ENCODE results near the gene RND2. TPM values are rescaled to one million over a fixed set of nuclear protein-coding genes. Genes with fewer than 3 reads are reported as not detected.

RND2 gene
- total RNA-seq, 4 donors from 2014 or later, result 0.79 to 2.1 (median 1.8) TPM

DNA sequence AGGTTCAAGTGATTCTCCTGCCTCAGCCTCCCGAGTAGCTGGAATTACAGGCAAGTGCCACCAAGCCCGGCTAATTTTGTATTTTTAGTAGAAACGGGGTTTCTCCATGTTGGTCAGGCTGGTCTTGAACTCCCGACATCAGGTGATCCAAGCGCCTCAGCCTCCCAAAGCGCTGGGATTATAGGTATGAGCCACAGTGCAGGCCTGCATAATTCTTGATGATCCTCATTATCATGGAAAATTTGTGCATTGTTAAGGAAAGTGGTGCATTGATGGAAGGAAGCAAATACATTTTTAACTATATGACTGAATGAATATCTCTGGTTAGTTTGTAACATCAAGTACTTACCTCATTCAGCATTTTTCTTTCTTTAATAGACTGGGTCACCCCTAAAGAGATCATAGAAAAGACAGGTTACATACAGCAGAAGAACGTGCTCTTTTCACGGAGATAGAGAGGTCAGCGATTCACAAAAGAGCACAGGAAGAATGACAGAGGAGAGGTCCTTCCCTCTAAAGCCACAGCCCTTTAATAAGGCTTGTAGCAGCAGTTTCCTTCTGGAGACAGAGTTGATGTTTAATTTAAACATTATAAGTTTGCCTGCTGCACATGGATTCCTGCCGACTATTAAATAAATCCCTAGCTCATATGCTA is 38.1 kb downstream of the RND2 start:
- no peak for TF ChIP-seq EP300 (IDR thresholded peaks at IDR 0.05)
- no peak for TF ChIP-seq POLR2AphosphoS5 (IDR thresholded peaks at IDR 0.05)
- no peak for TF ChIP-seq POLR2A (IDR thresholded peaks at IDR 0.05)
- TF ChIP-seq, protein P1, sequence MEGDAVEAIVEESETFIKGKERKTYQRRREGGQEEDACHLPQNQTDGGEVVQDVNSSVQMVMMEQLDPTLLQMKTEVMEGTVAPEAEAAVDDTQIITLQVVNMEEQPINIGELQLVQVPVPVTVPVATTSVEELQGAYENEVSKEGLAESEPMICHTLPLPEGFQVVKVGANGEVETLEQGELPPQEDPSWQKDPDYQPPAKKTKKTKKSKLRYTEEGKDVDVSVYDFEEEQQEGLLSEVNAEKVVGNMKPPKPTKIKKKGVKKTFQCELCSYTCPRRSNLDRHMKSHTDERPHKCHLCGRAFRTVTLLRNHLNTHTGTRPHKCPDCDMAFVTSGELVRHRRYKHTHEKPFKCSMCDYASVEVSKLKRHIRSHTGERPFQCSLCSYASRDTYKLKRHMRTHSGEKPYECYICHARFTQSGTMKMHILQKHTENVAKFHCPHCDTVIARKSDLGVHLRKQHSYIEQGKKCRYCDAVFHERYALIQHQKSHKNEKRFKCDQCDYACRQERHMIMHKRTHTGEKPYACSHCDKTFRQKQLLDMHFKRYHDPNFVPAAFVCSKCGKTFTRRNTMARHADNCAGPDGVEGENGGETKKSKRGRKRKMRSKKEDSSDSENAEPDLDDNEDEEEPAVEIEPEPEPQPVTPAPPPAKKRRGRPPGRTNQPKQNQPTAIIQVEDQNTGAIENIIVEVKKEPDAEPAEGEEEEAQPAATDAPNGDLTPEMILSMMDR (IDR thresholded peaks at IDR 0.05), result no peak
- H3K4me1 ChIP-seq, result no peaks in the 10 kb centered on the region
- H3K27me3 ChIP-seq, result no peaks in the 10 kb centered on the region
- H3K9me3 ChIP-seq, result no peaks in the 10 kb centered on the region
- no peak for DNase-seq (ENCODE audit: low spot score in 2 of 2)
- WGBS, result 98% methylated on average over 10 of the region's 10 CpGs
- no peaks in the 10 kb centered on the region for H3K36me3 ChIP-seq
- no peak overlapping the region for H3K27ac ChIP-seq
- H3K4me3 ChIP-seq, result no peak overlapping the region

DNA sequence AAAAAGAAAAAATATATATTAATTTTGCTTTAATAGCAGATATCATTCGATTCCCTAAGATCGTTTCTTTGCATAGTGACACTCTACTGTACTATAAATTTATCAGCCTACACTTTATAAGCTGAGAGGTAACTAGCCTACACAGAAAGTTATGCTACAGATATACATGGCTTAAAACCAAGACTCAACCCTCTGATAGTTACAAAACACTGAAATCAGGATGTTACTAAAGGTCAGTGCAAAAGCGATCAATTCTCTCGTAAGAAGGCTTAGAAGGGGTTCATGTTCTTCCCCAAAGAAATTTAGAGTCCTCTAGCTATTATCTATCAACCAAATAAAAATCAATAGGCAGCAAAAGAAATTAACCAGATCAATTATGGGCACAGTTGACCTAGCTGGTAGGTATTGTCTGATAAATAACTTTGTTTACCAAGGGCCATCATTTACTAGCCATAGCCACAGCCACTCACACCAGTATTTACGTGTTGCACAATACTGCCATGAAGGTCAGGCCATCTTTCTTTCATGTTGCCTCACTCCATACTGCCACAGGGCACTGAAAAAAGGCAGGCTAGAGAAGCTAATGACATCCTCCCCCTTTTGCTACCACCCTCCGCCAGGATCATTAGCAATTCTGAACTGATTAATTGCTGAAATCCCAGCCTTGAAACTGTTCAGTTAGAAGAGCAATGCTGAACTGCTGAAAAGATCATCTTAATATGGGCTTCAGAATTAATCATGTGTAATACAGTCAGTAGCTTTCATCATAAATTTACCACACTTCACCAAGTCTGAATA is 43.7 kb downstream of the RND2 start:
- no peaks in the 10 kb centered on the region for H3K4me1 ChIP-seq
- DNase-seq (ENCODE audit: low spot score in 2 of 2), result no peak
- no peak overlapping the region for H3K4me3 ChIP-seq
- no peaks in the 10 kb centered on the region for H3K36me3 ChIP-seq
- TF ChIP-seq EP300 (IDR thresholded peaks at IDR 0.05), result no peak
- TF ChIP-seq POLR2A (IDR thresholded peaks at IDR 0.05), result no peak
- TF ChIP-seq, protein P1 (IDR thresholded peaks at IDR 0.05), result no peak
- TF ChIP-seq POLR2AphosphoS5 (IDR thresholded peaks at IDR 0.05), result no peak
- no peaks in the 10 kb centered on the region for H3K9me3 ChIP-seq
- no peak overlapping the region for H3K27ac ChIP-seq
- 95% methylated on average over 6 of the region's 6 CpGs for WGBS
- H3K27me3 ChIP-seq, result no peaks in the 10 kb centered on the region

DNA sequence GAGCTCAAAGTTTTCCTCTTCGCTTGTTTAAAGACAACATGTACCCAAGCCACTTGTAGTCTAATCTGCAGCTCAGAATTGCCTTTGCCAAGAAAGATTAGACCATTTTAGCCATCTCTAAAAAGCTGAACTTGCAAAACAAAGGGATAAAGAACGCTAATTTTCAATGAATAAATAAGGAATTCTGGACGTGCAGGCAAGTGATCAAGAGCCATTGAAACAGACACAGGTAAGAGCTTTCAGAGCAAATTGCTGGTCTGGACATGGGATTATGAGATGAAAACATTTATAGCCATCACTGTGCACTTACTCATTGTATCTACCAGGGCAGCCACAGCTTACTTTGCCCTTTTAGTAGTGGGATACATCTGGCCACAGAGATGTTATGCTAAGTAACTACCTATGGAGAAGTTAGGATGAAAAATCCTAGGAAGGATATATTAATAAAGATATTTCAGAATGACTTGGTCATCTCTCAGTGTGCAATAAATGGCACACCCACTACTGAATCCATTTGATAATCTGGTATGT is 44.4 kb downstream of the RND2 start:
- TF ChIP-seq EP300 (IDR thresholded peaks at IDR 0.05) (no peak), POLR2AphosphoS5 (IDR thresholded peaks at IDR 0.05) (no peak), POLR2A (IDR thresholded peaks at IDR 0.05) (no peak)
- TF ChIP-seq, protein P1 (IDR thresholded peaks at IDR 0.05), result no peak
- Histone ChIP-seq H3K27ac (no peak overlapping the region), H3K27me3 (no peaks in the 10 kb centered on the region), H3K4me1 (no peaks in the 10 kb centered on the region), H3K36me3 (no peaks in the 10 kb centered on the region), H3K4me3 (no peak overlapping the region), H3K9me3 (no peaks in the 10 kb centered on the region)
- WGBS, result 94% methylated on average over 3 of the region's 3 CpGs
- no peak for DNase-seq (ENCODE audit: low spot score in 2 of 2)

DNA sequence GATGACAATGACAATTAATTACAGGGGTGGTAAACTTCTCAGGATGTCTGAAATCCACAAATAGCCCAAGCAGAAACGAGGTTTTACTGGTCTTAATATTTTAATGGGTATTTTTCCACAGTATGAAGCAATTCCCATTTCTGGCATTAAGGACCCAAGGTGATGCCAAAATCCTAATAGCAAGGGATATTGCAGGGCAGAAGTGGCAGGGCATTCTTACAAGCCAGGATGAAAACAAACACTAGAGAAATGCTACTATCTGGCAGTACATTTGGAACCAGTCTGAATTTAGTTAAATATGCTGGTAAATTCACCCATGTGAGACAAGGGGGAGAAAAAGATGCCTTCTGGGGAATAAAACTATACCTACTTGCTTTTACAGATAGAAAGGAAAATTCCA is 45.2 kb downstream of the RND2 start:
- TF ChIP-seq POLR2AphosphoS5 (IDR thresholded peaks at IDR 0.05), result no peak
- TF ChIP-seq, protein P1 (IDR thresholded peaks at IDR 0.05), result no peak
- TF ChIP-seq EP300 (IDR thresholded peaks at IDR 0.05), result no peak
- TF ChIP-seq POLR2A (IDR thresholded peaks at IDR 0.05), result no peak
- 42% methylated on average over 1 of the region's 1 CpG for WGBS

DNA sequence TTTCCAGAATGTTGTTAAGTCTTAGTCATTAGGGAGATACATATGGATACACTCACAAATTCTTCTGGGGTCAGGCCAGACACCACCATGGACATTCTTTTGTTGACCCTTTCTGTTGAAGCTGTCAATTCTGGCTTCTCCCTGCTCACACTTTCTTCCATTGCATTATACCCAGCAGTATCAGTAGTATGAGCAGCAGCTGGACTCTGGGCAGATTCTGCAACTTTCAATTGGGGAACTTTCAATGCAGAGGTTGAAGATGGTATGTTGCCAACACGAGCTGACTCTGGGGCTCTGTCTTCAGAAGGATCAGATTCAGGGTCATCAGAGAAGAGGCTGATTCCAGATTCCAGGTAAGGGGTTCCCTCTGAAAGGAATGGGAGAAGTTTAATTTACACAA is 45.8 kb downstream of the RND2 start:
- H3K4me1 ChIP-seq, result no peaks in the 10 kb centered on the region
- no peak overlapping the region for H3K4me3 ChIP-seq
- TF ChIP-seq EP300 (IDR thresholded peaks at IDR 0.05) (no peak), POLR2AphosphoS5 (IDR thresholded peaks at IDR 0.05) (no peak), POLR2A (IDR thresholded peaks at IDR 0.05) (no peak)
- TF ChIP-seq, protein P1 (IDR thresholded peaks at IDR 0.05), result no peak
- WGBS, result 90% methylated on average over 1 of the region's 1 CpG
- DNase-seq (ENCODE audit: low spot score in 2 of 2), result no peak
- no peaks in the 10 kb centered on the region for H3K36me3 ChIP-seq
- no peaks in the 10 kb centered on the region for H3K9me3 ChIP-seq
- no peaks in the 10 kb centered on the region for H3K27me3 ChIP-seq
- H3K27ac ChIP-seq, result no peak overlapping the region

More for the DNA sequence above, 45.2 kb downstream of the RND2 start:
- no peak overlapping the region for H3K4me3 ChIP-seq
- no peaks in the 10 kb centered on the region for H3K9me3 ChIP-seq
- H3K4me1 ChIP-seq, result no peaks in the 10 kb centered on the region
- no peaks in the 10 kb centered on the region for H3K27me3 ChIP-seq
- no peak for DNase-seq (ENCODE audit: low spot score in 2 of 2)
- no peaks in the 10 kb centered on the region for H3K36me3 ChIP-seq
- H3K27ac ChIP-seq, result no peak overlapping the region
